ENCODE data around the gene SLC6A7.

DNA sequence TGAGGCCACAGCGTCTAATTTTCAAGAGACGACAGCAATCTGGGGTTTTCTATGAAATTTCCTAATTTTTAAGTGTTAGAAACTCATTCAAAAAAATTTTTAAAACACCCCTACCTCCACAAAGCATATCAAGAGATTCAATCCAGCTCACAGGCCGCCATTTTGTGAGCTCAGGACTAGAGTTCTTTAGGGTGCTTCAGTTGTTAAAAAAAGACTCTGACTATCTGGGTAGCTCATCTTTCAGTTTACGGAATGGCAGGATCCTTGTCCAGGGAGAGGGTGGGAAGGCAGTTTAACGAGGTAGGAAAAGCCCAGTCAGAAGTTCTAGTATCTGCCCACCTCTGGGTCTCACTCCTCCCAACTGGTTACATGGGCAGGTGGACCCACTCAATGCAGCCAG, 56.6 kb downstream of the SLC6A7 start:
- TF ChIP-seq, protein P1, sequence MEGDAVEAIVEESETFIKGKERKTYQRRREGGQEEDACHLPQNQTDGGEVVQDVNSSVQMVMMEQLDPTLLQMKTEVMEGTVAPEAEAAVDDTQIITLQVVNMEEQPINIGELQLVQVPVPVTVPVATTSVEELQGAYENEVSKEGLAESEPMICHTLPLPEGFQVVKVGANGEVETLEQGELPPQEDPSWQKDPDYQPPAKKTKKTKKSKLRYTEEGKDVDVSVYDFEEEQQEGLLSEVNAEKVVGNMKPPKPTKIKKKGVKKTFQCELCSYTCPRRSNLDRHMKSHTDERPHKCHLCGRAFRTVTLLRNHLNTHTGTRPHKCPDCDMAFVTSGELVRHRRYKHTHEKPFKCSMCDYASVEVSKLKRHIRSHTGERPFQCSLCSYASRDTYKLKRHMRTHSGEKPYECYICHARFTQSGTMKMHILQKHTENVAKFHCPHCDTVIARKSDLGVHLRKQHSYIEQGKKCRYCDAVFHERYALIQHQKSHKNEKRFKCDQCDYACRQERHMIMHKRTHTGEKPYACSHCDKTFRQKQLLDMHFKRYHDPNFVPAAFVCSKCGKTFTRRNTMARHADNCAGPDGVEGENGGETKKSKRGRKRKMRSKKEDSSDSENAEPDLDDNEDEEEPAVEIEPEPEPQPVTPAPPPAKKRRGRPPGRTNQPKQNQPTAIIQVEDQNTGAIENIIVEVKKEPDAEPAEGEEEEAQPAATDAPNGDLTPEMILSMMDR (IDR thresholded peaks at IDR 0.05): no peak
- TF ChIP-seq EP300 (IDR thresholded peaks at IDR 0.05): no peak
- no peak for TF ChIP-seq POLR2AphosphoS5 (IDR thresholded peaks at IDR 0.05)
- no peak for TF ChIP-seq POLR2A (IDR thresholded peaks at IDR 0.05)

Measured in upper lobe of left lung (tissue), 4 donors.